ENCODE results near the gene IGSF21.

GRCh38 chr1:18373151-18373550 lies 265.6 kb downstream of the IGSF21 start:
- TF ChIP-seq CTCF (IDR thresholded peaks at IDR 0.05) (no peak), EZH2 (IDR thresholded peaks at IDR 0.05; ENCODE audit: borderline replicate concordance, insufficient read depth, low read depth, low read length, poor library complexity, severe bottlenecking) (no peak)
